GM23338 (cell line): Measurements from ENCODE around the gene BAAT.

ENCODE experiments used
- CREB1 ChIP-seq: fragments of 250-450 bp; sonication (Bioruptor Pico); IDR thresholded peaks from 2 replicates; pipeline ENCODE4 v1.5.0; 2020; ENCODE audit warnings: low read depth, mild to moderate bottlenecking, moderate library complexity
- CTCF ChIP-seq, 2 experiments: fragments of 200-600 bp in 1 of 2; sonication (generic) in 1 of 2; conservative IDR thresholded peaks; 2 replicates each; pipeline versions ENCODE4 v1.5.1 to v1.6.1; 2016 to 2017; ENCODE audit warnings: antibody characterized with exemption in 2 of 2, low read depth in 2 of 2, mild to moderate bottlenecking in 2 of 2, moderate library complexity in 1 of 2
- EZH2 ChIP-seq: fragments of 200-600 bp; sonication (generic); IDR thresholded peaks from one replicate; pipeline ENCODE4 v1.8.0; 2017; ENCODE audit warnings: antibody characterized with exemption, mild to moderate bottlenecking, low read depth; ENCODE audit not compliant: unreplicated experiment
- EZH2phosphoT487 ChIP-seq: fragments of 200-600 bp; sonication (generic); IDR thresholded peaks from one replicate; pipeline ENCODE4 v1.8.1; 2018; ENCODE audit warnings: antibody characterized with exemption; ENCODE audit not compliant: unreplicated experiment
- JUNB ChIP-seq: IDR thresholded peaks from one replicate; pipeline ENCODE4 v1.6.1; 2016; ENCODE audit warnings: antibody characterized with exemption; ENCODE audit not compliant: unreplicated experiment
- NANOG ChIP-seq: IDR thresholded peaks from 2 replicates; pipeline ENCODE4 v1.6.1; 2016; ENCODE audit warnings: antibody characterized with exemption, borderline replicate concordance
- POLR2AphosphoS5 ChIP-seq: IDR thresholded peaks from 2 replicates; pipeline ENCODE4 v1.6.1; 2016; ENCODE audit warnings: antibody characterized with exemption, low read depth
- REST ChIP-seq: IDR thresholded peaks from one replicate; pipeline ENCODE4 v1.6.1; 2018; ENCODE audit warnings: antibody characterized with exemption; ENCODE audit not compliant: unreplicated experiment
- STAT1 ChIP-seq: IDR thresholded peaks from one replicate; pipeline ENCODE4 v1.6.1; 2016; ENCODE audit warnings: antibody characterized with exemption; ENCODE audit not compliant: unreplicated experiment
- ZNF331 ChIP-seq: fragments of 250-450 bp; sonication (Bioruptor Pico); IDR thresholded peaks from 2 replicates; pipeline ENCODE4 v1.5.0; 2020; ENCODE audit warnings: low read depth, mild to moderate bottlenecking, moderate library complexity

- TF ChIP-seq CTCF (conservative IDR thresholded peaks at IDR 0.05; ENCODE audit: low read depth in 2 of 2) (no peak), EZH2 (no peak), POLR2AphosphoS5 (no peak), CREB1 (CRISPR knock-in tag) (no peak), REST (no peak), EZH2phosphoT487 (no peak), NANOG (no peak), STAT1 (no peak), JUNB (no peak), ZNF331 (CRISPR knock-in tag) (no peak)
Measured at GRCh38 chr9:101360647-101361046, 24.2 kb downstream of the BAAT start.
